SK-N-SH treated with all-trans-retinoic acid at 6 μM for 48 hours (cell line): ENCODE data around the gene ARHGAP44.

Experiments used
- CSRNP3 ChIP-seq: fragments of 250-450 bp; sonication (Bioruptor Pico); IDR thresholded peaks from 2 replicates; pipeline ENCODE4 v1.5.1; 2021; ENCODE audit warnings: mild to moderate bottlenecking, moderate library complexity
- RARB ChIP-seq: fragments of 250-450 bp; sonication (Bioruptor Pico); IDR thresholded peaks from 2 replicates; pipeline ENCODE4 v1.8.0; 2021; ENCODE audit warnings: mild to moderate bottlenecking, moderate library complexity
- SNAI2 ChIP-seq: fragments of 250-450 bp; sonication (Bioruptor Pico); IDR thresholded peaks from 2 replicates; pipeline ENCODE4 v1.5.0; 2020; ENCODE audit warnings: mild to moderate bottlenecking, moderate library complexity
- TF ChIP-seq, protein P1 (sequence below): fragments of 250-450 bp; sonication (Bioruptor Pico); IDR thresholded peaks from 2 replicates; pipeline ENCODE4 v1.8.0; 2020; ENCODE audit warnings: mild to moderate bottlenecking, moderate library complexity, borderline replicate concordance

DNA sequence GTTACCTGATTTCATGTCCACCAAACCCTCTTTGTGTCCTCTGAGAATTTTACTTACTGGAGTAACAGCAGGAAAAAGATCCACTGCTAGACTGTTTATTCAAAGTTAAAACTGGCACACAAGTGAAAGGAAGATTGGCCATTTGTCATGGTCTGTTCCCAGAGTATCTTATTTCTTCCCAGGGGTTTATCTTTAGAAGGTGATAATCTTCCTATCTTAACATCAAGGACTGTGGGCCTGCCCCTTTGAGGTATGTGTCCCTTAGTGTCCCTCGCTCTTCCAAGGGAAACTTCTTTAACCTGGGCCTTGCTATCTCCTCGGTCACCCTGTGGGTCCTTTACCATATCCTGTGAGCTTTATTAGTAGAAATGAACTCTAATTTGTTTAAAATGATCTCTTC, 49.7 kb downstream of the ARHGAP44 start:
- TF ChIP-seq, protein P1, sequence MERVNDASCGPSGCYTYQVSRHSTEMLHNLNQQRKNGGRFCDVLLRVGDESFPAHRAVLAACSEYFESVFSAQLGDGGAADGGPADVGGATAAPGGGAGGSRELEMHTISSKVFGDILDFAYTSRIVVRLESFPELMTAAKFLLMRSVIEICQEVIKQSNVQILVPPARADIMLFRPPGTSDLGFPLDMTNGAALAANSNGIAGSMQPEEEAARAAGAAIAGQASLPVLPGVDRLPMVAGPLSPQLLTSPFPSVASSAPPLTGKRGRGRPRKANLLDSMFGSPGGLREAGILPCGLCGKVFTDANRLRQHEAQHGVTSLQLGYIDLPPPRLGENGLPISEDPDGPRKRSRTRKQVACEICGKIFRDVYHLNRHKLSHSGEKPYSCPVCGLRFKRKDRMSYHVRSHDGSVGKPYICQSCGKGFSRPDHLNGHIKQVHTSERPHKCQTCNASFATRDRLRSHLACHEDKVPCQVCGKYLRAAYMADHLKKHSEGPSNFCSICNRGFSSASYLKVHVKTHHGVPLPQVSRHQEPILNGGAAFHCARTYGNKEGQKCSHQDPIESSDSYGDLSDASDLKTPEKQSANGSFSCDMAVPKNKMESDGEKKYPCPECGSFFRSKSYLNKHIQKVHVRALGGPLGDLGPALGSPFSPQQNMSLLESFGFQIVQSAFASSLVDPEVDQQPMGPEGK (CRISPR knock-in tag) = no peak
- no peak for TF ChIP-seq CSRNP3 (CRISPR knock-in tag)
- no peak for TF ChIP-seq RARB
- no peak for TF ChIP-seq SNAI2 (CRISPR knock-in tag)
